HepG2 (cell line): ENCODE measurements around the gene ALOX5. TPM values are rescaled to one million over a fixed set of nuclear protein-coding genes. Genes with fewer than 3 reads are reported as not detected.

Experiments used
- ATAC-seq: fragments of 200-7000 bp; cut with Tn5 transposase; 3 replicates; pipeline ENCODE4 v1.9.1; 2020; ENCODE audit warnings: mild to moderate bottlenecking, moderate library complexity
- BruUV-seq: library from RNA; stranded (reverse); fragments of 400-500 nt; replicated peaks from 2 replicates; lab custom pipeline; 2021; lab: Mats Ljungman, UMichigan
- CTCF ChIA-PET: fragments of 300-600 bp; formaldehyde crosslinking; extraction: SDS; loops from one replicate; lab custom pipeline; 2021; ENCODE audit warnings: low total read pairs, inconsistent platforms, low intra/inter-chr PET ratio; lab: Yijun Ruan, JAX
- POLR2A ChIA-PET: fragments of 350-600 bp; sonication (Branson Sonifier 250); formaldehyde crosslinking; loops from one replicate; lab custom pipeline; 2020; ENCODE audit warnings: antibody characterized with exemption, inconsistent platforms; lab: Yijun Ruan, JAX
- DNase-seq: peaks from one replicate; pipeline ENCODE4 v3.0.0-alpha.2; 2015; ENCODE audit warnings: low spot score
- FAIRE-seq: peaks from 3 replicates; lab custom pipeline; 2011; peaks lifted over from hg19 to GRCh38; lab: Jason Lieb, UNC
- H2AFZ ChIP-seq: one replicate; pipeline ENCODE4 v1.6.1; 2011; ENCODE audit warnings: low read length, inconsistent platforms
- H3K27ac ChIP-seq: fragments of 300-600 bp; 3 replicates; pipeline ENCODE4 v1.8.0; 2011; ENCODE audit warnings: mixed run types, mild to moderate bottlenecking, mixed read lengths, low read length, inconsistent platforms; ENCODE audit not compliant: insufficient read depth; ENCODE audit errors: extremely low read length
- H3K27me3 ChIP-seq, 2 experiments: fragments of 200-600 bp in 1 of 2; 2 replicates in 1 of 2; 3 replicates in 1 of 2; pipeline versions ENCODE4 v1.6.0 to v1.8.0; 2011; ENCODE audit warnings: low read length in 2 of 2, mild to moderate bottlenecking in 2 of 2, moderate library complexity in 2 of 2, inconsistent platforms in 1 of 2; ENCODE audit not compliant: insufficient read depth in 2 of 2, control insufficient read depth in 1 of 2
- H3K36me3 ChIP-seq, 2 experiments: fragments of 200-600 bp in 1 of 2; replicated peaks in 1 of 2; 2 replicates in 1 of 2; 3 replicates in 1 of 2; pipeline versions ENCODE4 v1.5.1 to v1.8.0; 2011; ENCODE audit warnings: low read length in 2 of 2, inconsistent platforms in 1 of 2; ENCODE audit not compliant: insufficient read depth in 2 of 2, control insufficient read depth in 1 of 2
- H3K4me1 ChIP-seq: 2 replicates; pipeline ENCODE4 v1.5.1; 2012; ENCODE audit warnings: low read length, inconsistent platforms; ENCODE audit not compliant: insufficient read depth
- H3K4me2 ChIP-seq: 2 replicates; pipeline ENCODE4 v1.6.0; 2011; ENCODE audit warnings: low read depth, low read length, inconsistent platforms
- H3K4me3 ChIP-seq, 3 experiments: fragments of 200-600 bp in 1 of 3; sonication (generic), shearing (Covaris generic) in 1 of 3; replicated peaks in 1 of 3; 2 replicates each; pipeline ENCODE4 v1.5.1; 2011 to 2016; ENCODE audit warnings: low read length in 3 of 3, inconsistent platforms in 2 of 3, low read depth in 2 of 3, mild to moderate bottlenecking in 2 of 3, control low read depth in 1 of 3, mixed read lengths in 1 of 3; ENCODE audit not compliant: insufficient read depth in 1 of 3
- H3K79me2 ChIP-seq: one replicate; pipeline ENCODE4 v1.6.1; 2011; ENCODE audit warnings: low read length, inconsistent platforms; ENCODE audit not compliant: insufficient read depth
- H3K9ac ChIP-seq: 2 replicates; pipeline ENCODE4 v1.6.0; 2011; ENCODE audit warnings: mild to moderate bottlenecking, low read depth, low read length, inconsistent platforms; ENCODE audit not compliant: insufficient read depth
- H3K9me3 ChIP-seq: 2 replicates; pipeline ENCODE4 v1.5.1; 2012; ENCODE audit warnings: mild to moderate bottlenecking, low read length
- H4K20me1 ChIP-seq: 2 replicates; pipeline ENCODE4 v1.6.0; 2011; ENCODE audit warnings: inconsistent platforms, mild to moderate bottlenecking, low read length, moderate library complexity; ENCODE audit not compliant: insufficient read depth
- ELF4 ChIP-seq: sonication (generic); formaldehyde crosslinking; IDR thresholded peaks from 2 replicates; pipeline ENCODE4 v1.5.0; 2020; ENCODE audit warnings: missing genetic modification reagents, mild to moderate bottlenecking, moderate library complexity, borderline replicate concordance
- MEF2D ChIP-seq: sonication (generic); formaldehyde crosslinking; IDR thresholded peaks from 2 replicates; pipeline ENCODE4 v1.5.1; 2020; ENCODE audit warnings: mild to moderate bottlenecking, missing genetic modification reagents
- NCOR1 ChIP-seq: fragments of 200-600 bp; sonication (generic); IDR thresholded peaks from 2 replicates; pipeline ENCODE4 v1.7.0; 2017; ENCODE audit warnings: antibody characterized with exemption, low read length, borderline replicate concordance
- TCF7 ChIP-seq: sonication (generic); IDR thresholded peaks from 2 replicates; pipeline ENCODE4 v1.6.1; 2016; ENCODE audit warnings: antibody characterized with exemption, low read depth
- ZNF3 ChIP-seq: IDR thresholded peaks from 2 replicates; pipeline ENCODE4 v1.7.0; 2017; ENCODE audit warnings: inconsistent platforms
- ZNF432 ChIP-seq: sonication (generic); formaldehyde crosslinking; IDR thresholded peaks from 2 replicates; pipeline ENCODE4 v1.5.0; 2020; ENCODE audit warnings: missing genetic modification reagents, mild to moderate bottlenecking, borderline replicate concordance
- ZNF777 ChIP-seq: sonication (generic); formaldehyde crosslinking; IDR thresholded peaks from 2 replicates; pipeline ENCODE4 v1.4.0; 2020; ENCODE audit warnings: missing genetic modification reagents
- ZSCAN9 ChIP-seq: IDR thresholded peaks from 2 replicates; pipeline ENCODE4 v1.6.1; 2016; ENCODE audit warnings: borderline replicate concordance
- WGBS: methylation state at CpG from one replicate; pipeline ENCODE4 v1.1.6; 2017; ENCODE audit warnings: low lambda C conversion rate; 5-methylcytosine and 5-hydroxymethylcytosine counted together
- in situ Hi-C: cut with HindIII; loops from 2 replicates; pipeline ENCODE4 v1.10.0; 2017; ENCODE audit warnings: low pct_unique_long_range_greater_than_20kb; ENCODE audit not compliant: extremely low pct_ligation_motif_present
- intact Hi-C: fragments of 100-400 bp; cut with micrococcal nuclease; formaldehyde crosslinking; loops from one replicate; pipeline ENCODE4 v1.10.0; 2022; ENCODE audit not compliant: unreplicated experiment
- polyA plus RNA-seq, 8 experiments: library from polyadenylated mRNA; depleted of rRNA in 3 of 8; stranded (reverse) in 7 of 8; unstranded in 1 of 8; fragments of >200 nt; fragmentation: Illumina TruSeq in 4 of 8; extraction: Trizol in 4 of 8; gene quantifications; 2 replicates each; pipeline versions ENCODE4 v1.2.1 to v1.2.3, GENCODE V29; 2011 to 2016; ENCODE audit warnings: low read depth in 4 of 8, missing spikeins in 1 of 8, mixed read lengths in 1 of 8; ENCODE audit not compliant: insufficient read depth in 1 of 8
- total RNA-seq, 5 experiments: library from RNA; depleted of rRNA; stranded (reverse); fragments of >200 nt; fragmentation: Illumina TruSeq; extraction: Trizol; gene quantifications; 2 replicates each; pipeline ENCODE4 v1.2.3, GENCODE V29; 2016; ENCODE audit warnings: low read depth in 1 of 5
- TF ChIP-seq, protein P1 (sequence below): sonication (generic); formaldehyde crosslinking; IDR thresholded peaks from 2 replicates; pipeline ENCODE4 v1.5.1; 2020; ENCODE audit warnings: mild to moderate bottlenecking, missing genetic modification reagents
- TF ChIP-seq, protein P2 (sequence below): sonication (generic); formaldehyde crosslinking; IDR thresholded peaks from 2 replicates; pipeline ENCODE4 v1.5.0; 2020; ENCODE audit warnings: mild to moderate bottlenecking, missing genetic modification reagents
- TF ChIP-seq, protein P3 (sequence below): sonication (generic); formaldehyde crosslinking; IDR thresholded peaks from 2 replicates; pipeline ENCODE4 v1.4.0; 2020; ENCODE audit warnings: missing genetic modification reagents

The ALOX5 gene
- total and polyA plus RNA-seq, 2 of the 13 experiments (the other 11 are each of a cell fraction or from before 2014, with no cell fraction given): 0.04 TPM; not detected in 1

GRCh38 chr10:45451407-45451806, 77.4 kb downstream of the ALOX5 start:
- DNase-seq (peak; percentile 33), ATAC-seq (peak; percentile 67), FAIRE-seq (no peak)
- H4K20me1 ChIP-seq: no peaks in the 10 kb centered on the region
- WGBS: 91% methylated on average over 3 of the region's 3 CpGs
- no peak overlapping the region for H2AFZ ChIP-seq
- no peaks in the 10 kb centered on the region for H3K27me3 ChIP-seq
- H3K79me2 ChIP-seq: no peaks in the 10 kb centered on the region
- H3K27ac ChIP-seq: no peak overlapping the region
- ChIA-PET POLR2A (no interaction called here), CTCF (interaction anchor here (0.9 kb wide), 1 partner anchor 220 kb away, joined by 3 read pairs; no protein-coding TSS in a partner anchor)
- H3K36me3 ChIP-seq: no peaks in the 10 kb centered on the region
- in situ Hi-C loops: no loop called here
- no peak overlapping the region for H3K9ac ChIP-seq
- peaks cover 8% of the 10 kb centered on the region; the same call in 1 of the 2 replicates for H3K4me1 ChIP-seq
- BruUV-seq: no TSS peak
- intact Hi-C loops: no loop called here
- no peak overlapping the region for H3K4me3 ChIP-seq
- no peaks in the 10 kb centered on the region for H3K9me3 ChIP-seq
- H3K4me2 ChIP-seq: no peak overlapping the region
- TF ChIP-seq ZNF432 (CRISPR knock-in tag) (no peak), ZNF3 (no peak), TCF7 (no peak), NCOR1 (peak; percentile 55; the same call in 1 of the 2 replicates), ZSCAN9 (CRISPR knock-in tag) (no peak), MEF2D (CRISPR knock-in tag) (no peak), ELF4 (CRISPR knock-in tag) (no peak), ZNF777 (CRISPR knock-in tag) (no peak)
- TF ChIP-seq, protein P1, sequence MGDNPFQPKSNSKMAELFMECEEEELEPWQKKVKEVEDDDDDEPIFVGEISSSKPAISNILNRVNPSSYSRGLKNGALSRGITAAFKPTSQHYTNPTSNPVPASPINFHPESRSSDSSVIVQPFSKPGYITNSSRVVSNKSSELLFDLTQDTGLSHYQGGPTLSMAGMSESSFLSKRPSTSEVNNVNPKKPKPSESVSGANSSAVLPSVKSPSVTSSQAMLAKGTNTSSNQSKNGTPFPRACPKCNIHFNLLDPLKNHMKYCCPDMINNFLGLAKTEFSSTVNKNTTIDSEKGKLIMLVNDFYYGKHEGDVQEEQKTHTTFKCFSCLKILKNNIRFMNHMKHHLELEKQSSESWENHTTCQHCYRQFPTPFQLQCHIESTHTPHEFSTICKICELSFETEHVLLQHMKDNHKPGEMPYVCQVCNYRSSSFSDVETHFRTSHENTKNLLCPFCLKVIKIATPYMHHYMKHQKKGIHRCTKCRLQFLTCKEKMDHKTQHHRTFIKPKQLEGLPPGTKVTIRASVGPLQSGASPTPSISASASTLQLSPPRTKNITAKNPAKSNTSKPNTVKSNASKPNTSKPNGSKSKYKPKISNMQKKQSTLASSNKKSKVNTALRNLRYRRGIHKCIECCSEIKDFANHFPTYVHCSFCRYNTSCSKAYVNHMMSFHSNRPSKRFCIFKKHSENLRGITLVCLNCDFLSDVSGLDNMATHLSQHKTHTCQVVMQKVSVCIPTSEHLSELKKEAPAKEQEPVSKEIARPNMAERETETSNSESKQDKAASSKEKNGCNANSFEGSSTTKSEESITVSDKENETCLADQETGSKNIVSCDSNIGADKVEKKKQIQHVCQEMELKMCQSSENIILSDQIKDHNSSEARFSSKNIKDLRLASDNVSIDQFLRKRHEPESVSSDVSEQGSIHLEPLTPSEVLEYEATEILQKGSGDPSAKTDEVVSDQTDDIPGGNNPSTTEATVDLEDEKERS (CRISPR knock-in tag): no peak
- TF ChIP-seq, protein P2, sequence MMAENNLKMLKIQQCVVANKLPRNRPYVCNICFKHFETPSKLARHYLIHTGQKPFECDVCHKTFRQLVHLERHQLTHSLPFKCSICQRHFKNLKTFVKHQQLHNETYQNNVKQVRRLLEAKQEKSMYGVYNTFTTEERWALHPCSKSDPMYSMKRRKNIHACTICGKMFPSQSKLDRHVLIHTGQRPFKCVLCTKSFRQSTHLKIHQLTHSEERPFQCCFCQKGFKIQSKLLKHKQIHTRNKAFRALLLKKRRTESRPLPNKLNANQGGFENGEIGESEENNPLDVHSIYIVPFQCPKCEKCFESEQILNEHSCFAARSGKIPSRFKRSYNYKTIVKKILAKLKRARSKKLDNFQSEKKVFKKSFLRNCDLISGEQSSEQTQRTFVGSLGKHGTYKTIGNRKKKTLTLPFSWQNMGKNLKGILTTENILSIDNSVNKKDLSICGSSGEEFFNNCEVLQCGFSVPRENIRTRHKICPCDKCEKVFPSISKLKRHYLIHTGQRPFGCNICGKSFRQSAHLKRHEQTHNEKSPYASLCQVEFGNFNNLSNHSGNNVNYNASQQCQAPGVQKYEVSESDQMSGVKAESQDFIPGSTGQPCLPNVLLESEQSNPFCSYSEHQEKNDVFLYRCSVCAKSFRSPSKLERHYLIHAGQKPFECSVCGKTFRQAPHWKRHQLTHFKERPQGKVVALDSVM (CRISPR knock-in tag): no peak
- TF ChIP-seq, protein P3, sequence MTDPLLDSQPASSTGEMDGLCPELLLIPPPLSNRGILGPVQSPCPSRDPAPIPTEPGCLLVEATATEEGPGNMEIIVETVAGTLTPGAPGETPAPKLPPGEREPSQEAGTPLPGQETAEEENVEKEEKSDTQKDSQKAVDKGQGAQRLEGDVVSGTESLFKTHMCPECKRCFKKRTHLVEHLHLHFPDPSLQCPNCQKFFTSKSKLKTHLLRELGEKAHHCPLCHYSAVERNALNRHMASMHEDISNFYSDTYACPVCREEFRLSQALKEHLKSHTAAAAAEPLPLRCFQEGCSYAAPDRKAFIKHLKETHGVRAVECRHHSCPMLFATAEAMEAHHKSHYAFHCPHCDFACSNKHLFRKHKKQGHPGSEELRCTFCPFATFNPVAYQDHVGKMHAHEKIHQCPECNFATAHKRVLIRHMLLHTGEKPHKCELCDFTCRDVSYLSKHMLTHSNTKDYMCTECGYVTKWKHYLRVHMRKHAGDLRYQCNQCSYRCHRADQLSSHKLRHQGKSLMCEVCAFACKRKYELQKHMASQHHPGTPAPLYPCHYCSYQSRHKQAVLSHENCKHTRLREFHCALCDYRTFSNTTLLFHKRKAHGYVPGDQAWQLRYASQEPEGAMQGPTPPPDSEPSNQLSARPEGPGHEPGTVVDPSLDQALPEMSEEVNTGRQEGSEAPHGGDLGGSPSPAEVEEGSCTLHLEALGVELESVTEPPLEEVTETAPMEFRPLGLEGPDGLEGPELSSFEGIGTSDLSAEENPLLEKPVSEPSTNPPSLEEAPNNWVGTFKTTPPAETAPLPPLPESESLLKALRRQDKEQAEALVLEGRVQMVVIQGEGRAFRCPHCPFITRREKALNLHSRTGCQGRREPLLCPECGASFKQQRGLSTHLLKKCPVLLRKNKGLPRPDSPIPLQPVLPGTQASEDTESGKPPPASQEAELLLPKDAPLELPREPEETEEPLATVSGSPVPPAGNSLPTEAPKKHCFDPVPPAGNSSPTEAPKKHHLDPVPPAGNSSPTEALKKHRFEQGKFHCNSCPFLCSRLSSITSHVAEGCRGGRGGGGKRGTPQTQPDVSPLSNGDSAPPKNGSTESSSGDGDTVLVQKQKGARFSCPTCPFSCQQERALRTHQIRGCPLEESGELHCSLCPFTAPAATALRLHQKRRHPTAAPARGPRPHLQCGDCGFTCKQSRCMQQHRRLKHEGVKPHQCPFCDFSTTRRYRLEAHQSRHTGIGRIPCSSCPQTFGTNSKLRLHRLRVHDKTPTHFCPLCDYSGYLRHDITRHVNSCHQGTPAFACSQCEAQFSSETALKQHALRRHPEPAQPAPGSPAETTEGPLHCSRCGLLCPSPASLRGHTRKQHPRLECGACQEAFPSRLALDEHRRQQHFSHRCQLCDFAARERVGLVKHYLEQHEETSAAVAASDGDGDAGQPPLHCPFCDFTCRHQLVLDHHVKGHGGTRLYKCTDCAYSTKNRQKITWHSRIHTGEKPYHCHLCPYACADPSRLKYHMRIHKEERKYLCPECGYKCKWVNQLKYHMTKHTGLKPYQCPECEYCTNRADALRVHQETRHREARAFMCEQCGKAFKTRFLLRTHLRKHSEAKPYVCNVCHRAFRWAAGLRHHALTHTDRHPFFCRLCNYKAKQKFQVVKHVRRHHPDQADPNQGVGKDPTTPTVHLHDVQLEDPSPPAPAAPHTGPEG (CRISPR knock-in tag): no peak
